ENCODE results near the gene ATP8A2. TPM values are rescaled to one million over a fixed set of nuclear protein-coding genes. Genes with fewer than 3 reads are reported as not detected.
A peak's percentile ranks its signal among the peaks of the same experiment; 100 is the strongest.

ATP8A2 gene
- total RNA-seq, 1 experiment from 2014 or later: not detected

GRCh38 chr13:25980255-25980654 is 608.5 kb downstream of the ATP8A2 start:
- Histone ChIP-seq H3K27me3 (no peaks in the 10 kb centered on the region), H3K9me3 (no peaks in the 10 kb centered on the region), H3K4me3 (no peak overlapping the region), H3K36me3 (no peaks in the 10 kb centered on the region)
- DNase-seq: no peak

DNA sequence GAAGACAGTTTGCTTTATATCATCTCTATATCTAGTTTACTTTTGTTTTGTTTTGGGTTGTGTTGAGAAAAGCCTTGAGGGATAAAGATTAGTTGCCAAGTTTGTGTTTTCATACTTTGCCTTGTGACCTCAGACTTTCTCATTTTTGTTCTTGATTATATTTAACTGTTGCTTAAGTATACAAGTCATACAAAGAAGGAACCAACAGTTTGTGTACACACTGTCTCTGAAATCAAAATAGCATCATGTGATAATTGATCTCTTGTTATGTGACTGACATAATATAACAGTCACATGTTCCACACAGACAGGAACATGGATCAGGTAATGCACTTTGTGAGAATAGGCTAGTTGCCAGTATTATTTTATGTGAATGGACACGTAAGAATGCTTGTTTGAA is 609.3 kb downstream of the ATP8A2 start:
- H3K27me3 ChIP-seq: no peaks in the 10 kb centered on the region
- H3K36me3 ChIP-seq: no peaks in the 10 kb centered on the region
- no peak overlapping the region for H3K4me3 ChIP-seq
- no peaks in the 10 kb centered on the region for H3K9me3 ChIP-seq
- DNase-seq: no peak

- Histone ChIP-seq H3K9me3 (no peaks in the 10 kb centered on the region), H3K27me3 (no peaks in the 10 kb centered on the region), H3K4me3 (no peak overlapping the region), H3K36me3 (no peaks in the 10 kb centered on the region)
- DNase-seq: no peak
These were observed 611.1 kb downstream of the ATP8A2 start for GRCh38 chr13:25982907-25983306.

DNA sequence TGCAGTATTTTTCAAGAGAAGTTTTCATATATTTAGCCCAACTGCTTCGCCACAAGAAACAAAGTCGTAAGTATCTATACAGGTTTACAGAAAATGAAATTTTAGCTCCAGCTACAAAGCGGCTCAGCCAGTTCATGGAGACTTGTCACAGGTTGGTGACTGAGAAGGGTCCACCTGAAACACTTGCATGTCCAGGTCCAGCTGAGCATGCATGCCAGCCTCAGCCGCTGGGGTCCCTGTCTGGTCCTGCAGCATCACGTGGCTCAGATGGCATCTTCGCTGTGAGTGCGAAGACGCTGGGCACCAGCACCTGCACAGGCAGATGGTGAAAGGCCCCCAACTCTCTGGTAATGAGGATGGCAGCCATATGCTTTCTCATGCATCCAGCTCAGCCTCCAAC is 616.2 kb downstream of the ATP8A2 start:
- no peaks in the 10 kb centered on the region for H3K27me3 ChIP-seq
- no peak for DNase-seq
- no peak overlapping the region for H3K4me3 ChIP-seq
- no peaks in the 10 kb centered on the region for H3K9me3 ChIP-seq
- no peaks in the 10 kb centered on the region for H3K36me3 ChIP-seq

DNA sequence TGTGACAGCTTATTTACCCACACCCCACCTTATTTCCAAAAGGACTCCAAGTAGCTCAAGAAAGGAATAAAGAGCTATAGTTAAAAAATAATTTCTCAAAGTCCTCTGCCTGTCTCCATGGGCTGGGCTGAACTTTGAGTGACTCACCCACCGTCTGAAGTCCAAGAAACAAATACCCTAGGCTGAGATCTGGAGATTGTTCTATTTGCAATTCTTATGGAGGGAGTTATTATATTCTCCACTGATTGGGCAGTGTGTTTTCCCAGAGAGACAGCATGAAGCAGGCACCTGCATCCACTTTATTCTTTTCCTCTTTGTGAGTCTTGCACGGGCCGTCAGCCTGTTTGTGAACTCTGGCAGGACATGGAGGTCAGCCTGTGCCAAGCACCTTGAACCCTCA is 616.9 kb downstream of the ATP8A2 start:
- H3K36me3 ChIP-seq: no peaks in the 10 kb centered on the region
- H3K9me3 ChIP-seq: 0 out of 2 replicates have a peak, but pooled peaks cover 2% of the 10 kb centered on the region
- no peaks in the 10 kb centered on the region for H3K27me3 ChIP-seq
- no peak overlapping the region for H3K4me3 ChIP-seq
- DNase-seq: peak; percentile 8

DNA sequence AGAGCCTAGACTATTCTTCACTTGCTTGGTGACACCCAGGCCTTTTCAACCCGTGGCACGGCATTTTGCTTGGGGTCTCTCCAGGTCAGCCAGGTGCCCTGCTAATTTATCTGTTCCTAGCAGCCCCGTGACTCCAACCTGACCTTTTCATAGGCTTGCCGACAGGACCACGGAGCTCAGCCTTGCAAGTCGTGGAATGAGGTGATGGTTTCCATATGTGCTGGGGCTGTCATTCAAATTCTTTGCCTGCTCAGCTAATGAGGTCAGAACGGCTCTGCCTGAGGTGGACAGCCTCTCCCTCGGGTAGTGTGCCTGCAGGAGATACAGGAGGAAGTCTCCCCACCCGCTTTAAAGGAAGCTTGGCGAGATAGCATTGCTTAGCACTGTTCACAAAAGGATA is 619.0 kb downstream of the ATP8A2 start:
- H3K27me3 ChIP-seq: no peaks in the 10 kb centered on the region
- H3K36me3 ChIP-seq: no peaks in the 10 kb centered on the region
- no peak overlapping the region for H3K4me3 ChIP-seq
- no peak for DNase-seq
- peaks cover 14% of the 10 kb centered on the region; the same call in 1 of the 2 replicates for H3K9me3 ChIP-seq

DNA sequence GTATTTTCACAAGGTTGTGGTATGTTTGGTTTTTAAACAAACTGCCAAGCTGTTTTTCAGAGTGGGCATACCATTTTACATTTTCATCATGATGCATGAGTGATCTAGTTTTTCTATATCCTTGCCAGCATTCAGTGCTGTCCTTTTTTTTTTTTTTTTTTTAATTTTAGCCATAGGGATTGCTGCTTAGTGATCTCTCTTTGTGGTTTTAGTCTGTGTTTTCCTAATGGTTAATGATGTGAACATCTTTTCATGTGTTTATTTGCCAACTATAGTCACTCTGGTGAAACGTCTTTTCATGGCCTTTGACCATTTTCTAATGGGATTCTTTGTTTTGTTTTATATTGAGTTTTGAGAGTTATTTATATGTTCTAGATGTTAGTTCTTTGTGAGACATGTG is 620.3 kb downstream of the ATP8A2 start:
- no peaks in the 10 kb centered on the region for H3K36me3 ChIP-seq
- no peak overlapping the region for H3K4me3 ChIP-seq
- no peaks in the 10 kb centered on the region for H3K27me3 ChIP-seq
- peaks cover 17% of the 10 kb centered on the region; the same call in 1 of the 2 replicates for H3K9me3 ChIP-seq
- DNase-seq: no peak

DNA sequence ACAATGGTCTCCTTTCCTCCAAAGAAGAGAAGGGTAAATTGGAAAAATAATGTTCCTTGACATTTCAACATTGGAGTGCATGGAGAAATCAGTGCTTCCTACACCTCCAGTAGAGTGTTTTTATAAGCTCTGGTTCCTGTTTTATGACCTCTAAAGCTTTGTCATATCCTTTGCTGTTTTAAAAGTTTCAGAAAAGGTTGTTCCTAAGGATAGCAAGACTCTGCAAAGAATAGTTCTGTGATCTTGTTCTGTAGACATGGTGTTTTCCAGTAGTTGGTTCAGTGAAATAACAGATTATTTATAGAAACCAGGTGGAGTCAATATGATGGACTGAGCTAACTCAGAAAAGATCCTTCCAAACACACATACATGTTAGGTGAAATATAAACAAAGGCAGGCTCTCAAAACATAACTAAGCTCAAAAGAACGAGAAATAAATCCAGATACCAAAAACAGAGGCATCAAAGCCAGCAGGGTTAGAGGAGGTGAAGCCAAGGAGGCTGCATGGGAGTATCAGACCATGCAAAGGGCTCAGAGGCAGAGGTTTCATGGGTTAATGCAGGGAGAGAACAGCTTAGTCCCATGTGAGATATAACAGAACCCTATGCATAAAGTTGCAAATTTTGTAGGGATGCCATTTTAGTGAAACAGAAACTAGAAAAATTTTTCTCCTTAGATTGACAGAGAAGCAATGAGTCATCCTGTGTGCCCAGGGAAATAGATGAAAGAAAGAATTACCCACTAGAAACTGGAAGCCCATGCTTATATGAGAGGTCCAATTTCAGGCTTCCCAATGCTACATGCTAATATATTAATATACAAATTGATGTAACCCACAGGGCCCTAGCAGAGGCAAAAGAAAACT is 635.7 kb downstream of the ATP8A2 start:
- DNase-seq: no peak
- Histone ChIP-seq H3K27me3 (no peaks in the 10 kb centered on the region), H3K36me3 (no peaks in the 10 kb centered on the region), H3K4me3 (no peak overlapping the region), H3K9me3 (peaks cover 11% of the 10 kb centered on the region)

DNA sequence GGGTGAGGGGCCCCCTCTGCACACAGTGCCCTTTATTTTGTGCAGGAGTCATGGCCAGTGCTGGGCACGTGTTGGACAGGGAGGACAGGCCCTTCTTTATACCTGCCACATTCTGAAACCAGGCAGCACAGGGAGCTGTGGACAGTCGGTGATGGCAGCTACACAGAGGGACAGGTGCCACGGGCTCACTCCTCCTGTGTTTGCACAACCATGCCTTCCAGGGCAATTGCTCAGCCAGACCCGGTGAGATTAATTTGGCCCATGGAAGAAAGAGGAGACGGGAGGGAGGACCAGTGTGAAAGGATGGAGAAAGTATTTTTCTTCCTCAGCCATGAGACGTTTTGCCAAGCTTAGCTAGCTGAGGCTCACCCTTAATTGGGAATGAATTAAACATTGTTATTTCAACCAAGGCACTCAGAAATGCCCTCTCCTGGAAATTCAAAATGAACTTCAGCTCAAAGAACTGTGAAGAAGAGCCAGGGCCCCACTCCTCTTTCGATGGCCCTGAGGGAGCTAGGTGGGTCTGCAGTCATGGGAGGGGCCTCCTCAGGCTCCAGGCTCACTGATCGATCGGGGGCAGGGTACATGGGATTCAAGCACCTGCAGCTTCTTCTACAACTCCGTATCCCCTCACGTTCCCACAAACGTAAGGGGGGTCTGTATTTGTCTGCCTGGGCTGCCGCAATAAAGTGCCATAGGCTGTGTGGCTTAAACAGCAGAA is 638.9 kb downstream of the ATP8A2 start:
- no peak for DNase-seq
- H3K27me3 ChIP-seq: no peaks in the 10 kb centered on the region
- peaks cover 4% of the 10 kb centered on the region for H3K9me3 ChIP-seq

GRCh38 chr13:26011208-26011573 is 639.4 kb downstream of the ATP8A2 start:
- H3K4me3 ChIP-seq: no peak overlapping the region
- H3K9me3 ChIP-seq: peaks cover 4% of the 10 kb centered on the region
- no peak for DNase-seq
- H3K36me3 ChIP-seq: no peaks in the 10 kb centered on the region
- H3K27me3 ChIP-seq: no peaks in the 10 kb centered on the region

More for the DNA sequence above, 638.9 kb downstream of the ATP8A2 start:
- no peak overlapping the region for H3K4me3 ChIP-seq
- H3K36me3 ChIP-seq: no peaks in the 10 kb centered on the region

- H3K36me3 ChIP-seq: no peaks in the 10 kb centered on the region
- no peaks in the 10 kb centered on the region for H3K27me3 ChIP-seq
- H3K4me3 ChIP-seq: no peak overlapping the region
- no peak for DNase-seq
- H3K9me3 ChIP-seq: peaks cover 1% of the 10 kb centered on the region
These were observed 640.4 kb downstream of the ATP8A2 start for GRCh38 chr13:26011996-26012821.

GRCh38 chr13:26012995-26013394 is 641.2 kb downstream of the ATP8A2 start:
- H3K27me3 ChIP-seq: no peaks in the 10 kb centered on the region
- no peaks in the 10 kb centered on the region; the same call in 1 of the 2 replicates for H3K9me3 ChIP-seq
- DNase-seq: no peak
- H3K36me3 ChIP-seq: no peaks in the 10 kb centered on the region
- H3K4me3 ChIP-seq: no peak overlapping the region

- no peak for DNase-seq
- H3K27me3 ChIP-seq: no peaks in the 10 kb centered on the region
These were observed 643.7 kb downstream of the ATP8A2 start for GRCh38 chr13:26015271-26016125.

GRCh38 chr13:26016189-26016588 is 644.4 kb downstream of the ATP8A2 start:
- Histone ChIP-seq H3K36me3 (no peaks in the 10 kb centered on the region), H3K4me3 (no peak overlapping the region), H3K27me3 (no peaks in the 10 kb centered on the region), H3K9me3 (no peaks in the 10 kb centered on the region; the same call in 1 of the 2 replicates)
- no peak for DNase-seq

More at GRCh38 chr13:26015271-26016125, 643.7 kb downstream of the ATP8A2 start:
- Histone ChIP-seq H3K9me3 (no peaks in the 10 kb centered on the region; the same call in 1 of the 2 replicates), H3K4me3 (no peak overlapping the region), H3K36me3 (no peaks in the 10 kb centered on the region)

- H3K9me3 ChIP-seq: no peaks in the 10 kb centered on the region; the same call in 1 of the 2 replicates
- no peak overlapping the region for H3K4me3 ChIP-seq
- H3K27me3 ChIP-seq: no peaks in the 10 kb centered on the region
- DNase-seq: no peak
- no peaks in the 10 kb centered on the region for H3K36me3 ChIP-seq
These were observed 645.6 kb downstream of the ATP8A2 start for GRCh38 chr13:26017196-26017921.

All from MG63 (cell line).